ENCODE results near the gene PITPNB.

PITPNB gene

DNA sequence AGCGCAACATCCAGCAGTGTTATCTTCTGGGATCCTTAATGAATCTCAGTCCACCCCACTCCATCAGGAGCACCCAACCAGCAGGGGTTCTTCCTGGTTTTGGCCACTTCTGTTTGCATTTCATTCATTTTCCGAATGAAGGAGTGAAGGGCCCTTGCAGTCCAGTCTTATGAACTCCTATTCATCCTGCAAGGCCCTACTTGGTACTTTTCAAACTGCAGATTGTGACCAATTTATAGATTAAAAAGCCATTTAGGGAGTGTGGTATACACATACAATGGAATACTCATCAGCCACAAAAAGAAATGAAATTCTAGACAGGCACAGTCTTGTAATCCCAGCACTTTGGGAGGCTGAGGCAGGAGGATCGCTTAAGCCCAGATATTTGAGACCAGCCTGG, 107.3 kb downstream of the PITPNB start:
- in situ Hi-C loops (cut with HindIII; ENCODE audit: low pct_ligation_motif_present, low sequenced_read_pairs): no loop called here
- Histone ChIP-seq H3K36me3 (replicated peaks) (no peaks in the 10 kb centered on the region), H3K4me3 (ENCODE audit: low read depth, low read length) (no peak overlapping the region), H3K27ac (no peak overlapping the region), H3K27me3 (replicated peaks) (no peaks in the 10 kb centered on the region)
- no peak for DNase-seq
- TF ChIP-seq, protein P1, sequence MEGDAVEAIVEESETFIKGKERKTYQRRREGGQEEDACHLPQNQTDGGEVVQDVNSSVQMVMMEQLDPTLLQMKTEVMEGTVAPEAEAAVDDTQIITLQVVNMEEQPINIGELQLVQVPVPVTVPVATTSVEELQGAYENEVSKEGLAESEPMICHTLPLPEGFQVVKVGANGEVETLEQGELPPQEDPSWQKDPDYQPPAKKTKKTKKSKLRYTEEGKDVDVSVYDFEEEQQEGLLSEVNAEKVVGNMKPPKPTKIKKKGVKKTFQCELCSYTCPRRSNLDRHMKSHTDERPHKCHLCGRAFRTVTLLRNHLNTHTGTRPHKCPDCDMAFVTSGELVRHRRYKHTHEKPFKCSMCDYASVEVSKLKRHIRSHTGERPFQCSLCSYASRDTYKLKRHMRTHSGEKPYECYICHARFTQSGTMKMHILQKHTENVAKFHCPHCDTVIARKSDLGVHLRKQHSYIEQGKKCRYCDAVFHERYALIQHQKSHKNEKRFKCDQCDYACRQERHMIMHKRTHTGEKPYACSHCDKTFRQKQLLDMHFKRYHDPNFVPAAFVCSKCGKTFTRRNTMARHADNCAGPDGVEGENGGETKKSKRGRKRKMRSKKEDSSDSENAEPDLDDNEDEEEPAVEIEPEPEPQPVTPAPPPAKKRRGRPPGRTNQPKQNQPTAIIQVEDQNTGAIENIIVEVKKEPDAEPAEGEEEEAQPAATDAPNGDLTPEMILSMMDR (IDR thresholded peaks at IDR 0.05; ENCODE audit: low read depth, low read length, missing control alignments): no peak

DNA sequence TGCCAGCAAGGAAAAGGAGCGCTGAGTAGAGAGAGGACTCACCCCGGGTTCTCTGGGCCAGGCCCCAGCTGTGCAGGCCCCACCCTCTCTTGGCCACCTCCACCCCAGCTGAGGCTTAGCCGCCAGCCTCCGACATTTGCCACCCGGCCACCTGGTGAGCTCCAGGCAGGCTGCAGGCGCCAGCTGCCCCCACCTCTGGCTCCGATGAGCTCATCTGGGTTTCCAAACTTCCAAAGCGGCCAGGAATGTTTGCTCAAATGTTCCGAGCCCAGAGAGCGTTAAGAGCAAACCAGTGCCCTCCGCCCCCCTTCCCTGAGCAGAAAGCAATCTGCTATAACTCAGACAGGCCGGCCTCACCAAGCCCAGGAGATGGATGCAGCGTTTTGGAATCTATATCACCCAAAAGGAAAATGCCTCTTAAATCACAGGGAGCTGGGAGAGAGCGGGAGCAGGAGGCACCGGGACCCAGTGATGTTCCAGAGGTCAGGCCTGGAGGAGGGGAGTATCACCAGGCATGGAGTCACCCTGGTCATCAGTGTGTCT, 108.4 kb downstream of the PITPNB start:
- in situ Hi-C loops (cut with HindIII; ENCODE audit: low pct_ligation_motif_present, low sequenced_read_pairs): no loop called here
- H3K4me3 ChIP-seq (ENCODE audit: low read depth, low read length): no peak overlapping the region

DNA sequence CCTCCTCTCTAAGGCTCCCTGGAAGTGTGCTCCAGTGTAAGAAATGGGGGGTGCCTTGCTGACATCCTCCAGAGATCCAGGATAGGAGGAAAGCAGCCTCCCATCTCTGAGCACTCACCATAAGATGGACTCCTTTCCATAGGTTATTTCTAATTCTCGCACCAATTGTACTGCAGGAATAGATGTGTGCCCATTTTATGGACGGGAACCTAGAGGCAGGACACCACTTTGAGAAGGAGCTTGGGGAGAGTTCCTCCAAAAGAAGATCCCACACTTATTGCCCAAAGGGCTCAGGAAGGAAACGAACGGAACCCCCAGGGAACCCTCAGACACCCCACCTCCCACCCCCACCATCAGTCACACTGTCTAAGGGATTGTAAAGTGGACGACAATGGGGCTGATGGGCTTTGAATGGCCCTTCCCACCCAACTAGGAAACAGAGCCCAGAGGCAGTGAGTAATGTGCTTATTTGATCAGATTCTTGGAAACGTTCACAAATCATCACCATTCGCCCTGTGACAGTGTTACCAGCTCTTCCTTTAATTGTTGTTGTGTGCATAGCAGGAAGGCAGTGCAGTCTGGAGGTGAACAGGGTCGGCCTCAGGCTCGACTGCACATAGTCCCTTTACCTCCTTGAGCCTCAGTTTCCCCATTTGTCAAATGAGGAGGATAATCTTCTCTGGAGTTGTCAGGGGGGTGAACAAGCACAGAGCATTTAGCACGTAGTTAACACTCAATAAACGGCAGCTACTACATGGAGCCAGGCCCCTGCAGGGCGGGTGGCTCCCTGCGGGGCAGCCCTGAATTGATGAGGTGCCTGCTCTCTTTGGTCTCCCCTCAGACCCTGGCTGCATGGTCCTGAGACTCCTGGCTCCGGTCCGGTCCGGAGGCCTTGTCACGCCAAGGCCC, 109.1 kb downstream of the PITPNB start:
- no peak overlapping the region for H3K27ac ChIP-seq
- H3K36me3 ChIP-seq (replicated peaks): no peaks in the 10 kb centered on the region
- no peaks in the 10 kb centered on the region for H3K27me3 ChIP-seq (replicated peaks)
- TF ChIP-seq, protein P1 (IDR thresholded peaks at IDR 0.05; ENCODE audit: low read depth, low read length, missing control alignments): no peak
- no peak for DNase-seq
- in situ Hi-C loops (cut with HindIII; ENCODE audit: low pct_ligation_motif_present, low sequenced_read_pairs): no loop called here
- H3K4me3 ChIP-seq (ENCODE audit: low read depth, low read length): no peak overlapping the region

More for the DNA sequence above, 108.4 kb downstream of the PITPNB start:
- TF ChIP-seq, protein P1 (IDR thresholded peaks at IDR 0.05; ENCODE audit: low read depth, low read length, missing control alignments): no peak
- H3K27me3 ChIP-seq (replicated peaks): no peaks in the 10 kb centered on the region
- no peaks in the 10 kb centered on the region for H3K36me3 ChIP-seq (replicated peaks)
- DNase-seq: no peak
- H3K27ac ChIP-seq: no peak overlapping the region

DNA sequence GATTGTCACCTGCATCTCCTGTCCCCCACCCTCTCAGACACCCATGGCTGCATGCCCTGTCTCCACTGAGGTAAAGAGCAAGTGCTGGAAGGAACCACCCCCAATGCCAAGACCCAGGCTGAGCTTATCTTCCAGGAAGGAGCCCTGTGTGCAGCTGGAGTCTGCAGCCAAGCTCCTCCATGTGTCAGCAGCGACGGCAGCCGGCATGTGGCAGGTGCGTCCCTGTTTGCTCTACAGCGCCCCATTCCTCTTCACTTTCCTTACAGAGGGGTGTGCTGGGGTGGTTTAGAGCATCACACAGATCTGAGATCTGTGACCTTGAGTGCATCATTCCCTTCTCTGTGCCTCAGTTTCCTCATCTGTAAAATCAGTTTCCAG, 109.8 kb downstream of the PITPNB start:
- Histone ChIP-seq H3K27me3 (replicated peaks) (no peaks in the 10 kb centered on the region), H3K4me3 (ENCODE audit: low read depth, low read length) (no peak overlapping the region), H3K36me3 (replicated peaks) (no peaks in the 10 kb centered on the region), H3K27ac (no peak overlapping the region)
- in situ Hi-C loops (cut with HindIII; ENCODE audit: low pct_ligation_motif_present, low sequenced_read_pairs): no loop called here
- TF ChIP-seq, protein P1 (IDR thresholded peaks at IDR 0.05; ENCODE audit: low read depth, low read length, missing control alignments): no peak
- DNase-seq: no peak

DNA sequence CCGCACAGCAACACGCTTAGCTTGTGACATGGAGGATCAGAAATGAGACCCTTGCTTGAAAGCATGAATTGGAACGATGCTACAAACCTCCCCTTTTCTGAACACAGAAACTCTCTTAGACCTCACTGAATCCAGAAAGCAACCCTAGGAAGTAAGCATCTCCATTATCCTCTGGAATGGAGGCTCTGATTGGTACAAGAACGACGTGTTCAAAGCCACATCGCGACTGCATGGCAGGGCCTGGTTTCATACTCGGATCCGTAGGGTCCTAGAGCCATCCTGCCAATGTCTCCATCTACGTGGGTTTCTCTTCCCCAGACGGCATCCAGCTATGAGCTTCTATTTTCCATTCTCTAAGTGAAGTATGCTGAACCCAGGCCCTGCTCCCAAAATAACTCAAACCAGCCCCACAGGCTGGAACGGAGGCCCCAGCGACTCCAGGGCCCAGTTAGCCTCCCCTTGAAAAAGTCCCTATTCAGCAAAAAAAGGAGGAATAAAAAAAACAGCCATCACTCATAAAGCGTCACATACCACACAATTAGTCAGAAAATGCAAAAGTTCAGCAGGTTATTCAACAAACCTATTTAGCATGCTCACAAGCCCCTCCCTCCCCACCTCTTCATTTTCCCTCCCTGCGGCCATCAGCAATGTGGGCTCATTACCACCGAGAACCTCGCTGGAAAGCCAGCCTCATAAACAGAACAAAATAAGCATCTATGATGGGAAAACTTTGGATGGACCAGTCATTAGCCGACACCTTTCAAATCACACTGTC, 110.4 kb downstream of the PITPNB start:
- in situ Hi-C loops (cut with HindIII; ENCODE audit: low pct_ligation_motif_present, low sequenced_read_pairs): no loop called here
- Histone ChIP-seq H3K27me3 (replicated peaks) (no peaks in the 10 kb centered on the region), H3K4me3 (ENCODE audit: low read depth, low read length) (no peak overlapping the region), H3K27ac (no peak overlapping the region), H3K36me3 (replicated peaks) (no peaks in the 10 kb centered on the region)
- TF ChIP-seq, protein P1 (IDR thresholded peaks at IDR 0.05; ENCODE audit: low read depth, low read length, missing control alignments): no peak
- DNase-seq: no peak

All from brain microvascular endothelial cell (primary cell).